SK-N-SH treated with all-trans-retinoic acid at 6 μM for 48 hours (cell line): ENCODE data around the gene GPHN.

Source experiments
- ARNTL ChIP-seq: fragments of 450-650 bp; formaldehyde crosslinking; IDR thresholded peaks from 2 replicates; pipeline ENCODE4 v1.5.0; 2020; ENCODE audit warnings: low read depth, mild to moderate bottlenecking, moderate library complexity, borderline replicate concordance
- SNAI2 ChIP-seq: fragments of 250-450 bp; sonication (Bioruptor Pico); IDR thresholded peaks from 2 replicates; pipeline ENCODE4 v1.5.0; 2020; ENCODE audit warnings: mild to moderate bottlenecking, moderate library complexity
- TOX ChIP-seq: fragments of 250-450 bp; sonication (Bioruptor Pico); IDR thresholded peaks from 2 replicates; pipeline ENCODE4 v1.8.0; 2021; ENCODE audit warnings: mild to moderate bottlenecking, moderate library complexity, borderline replicate concordance
- ZFP30 ChIP-seq: fragments of 450-650 bp; formaldehyde crosslinking; IDR thresholded peaks from 2 replicates; pipeline ENCODE4 v1.5.0; 2022; ENCODE audit warnings: mild to moderate bottlenecking, moderate library complexity
- ZNF70 ChIP-seq: fragments of 450-650 bp; formaldehyde crosslinking; IDR thresholded peaks from 2 replicates; pipeline ENCODE4 v1.5.0; 2020; ENCODE audit warnings: mild to moderate bottlenecking, moderate library complexity
- ZNF8 ChIP-seq: fragments of 450-650 bp; formaldehyde crosslinking; IDR thresholded peaks from 2 replicates; pipeline ENCODE4 v1.5.0; 2020; ENCODE audit warnings: mild to moderate bottlenecking, moderate library complexity
- TF ChIP-seq, protein P1 (sequence below): fragments of 250-450 bp; sonication (Bioruptor Pico); IDR thresholded peaks from 2 replicates; pipeline ENCODE4 v1.5.1; 2021; ENCODE audit warnings: mild to moderate bottlenecking, moderate library complexity
- TF ChIP-seq, protein P2 (sequence below): fragments of 250-450 bp; sonication (Bioruptor Pico); IDR thresholded peaks from 2 replicates; pipeline ENCODE4 v1.8.0; 2020; ENCODE audit warnings: mild to moderate bottlenecking, moderate library complexity, borderline replicate concordance

DNA sequence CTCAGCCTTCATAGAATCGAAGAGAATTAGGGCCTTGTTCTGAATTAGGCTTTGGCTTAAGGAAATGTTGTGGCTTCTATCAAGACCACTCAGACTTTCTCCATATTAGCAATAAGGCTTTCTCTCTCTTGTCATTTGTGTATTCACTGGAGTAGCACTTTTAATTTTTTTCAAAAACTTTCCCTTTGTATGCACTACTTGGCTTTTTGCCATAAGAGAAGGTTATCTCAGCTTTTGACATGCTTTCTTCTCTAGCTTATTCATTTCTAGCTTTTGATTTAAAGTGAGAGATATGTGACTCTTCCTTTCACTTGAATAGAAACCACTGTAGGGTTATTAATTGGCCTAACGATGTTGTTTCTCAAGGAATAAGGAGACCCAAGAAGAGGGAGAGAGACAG, 244.2 kb downstream of the GPHN start:
- no peak for TF ChIP-seq ZNF70 (CRISPR knock-in tag)
- no peak for TF ChIP-seq ZFP30 (CRISPR knock-in tag)
- no peak for TF ChIP-seq ARNTL (CRISPR knock-in tag)
- TF ChIP-seq, protein P1, sequence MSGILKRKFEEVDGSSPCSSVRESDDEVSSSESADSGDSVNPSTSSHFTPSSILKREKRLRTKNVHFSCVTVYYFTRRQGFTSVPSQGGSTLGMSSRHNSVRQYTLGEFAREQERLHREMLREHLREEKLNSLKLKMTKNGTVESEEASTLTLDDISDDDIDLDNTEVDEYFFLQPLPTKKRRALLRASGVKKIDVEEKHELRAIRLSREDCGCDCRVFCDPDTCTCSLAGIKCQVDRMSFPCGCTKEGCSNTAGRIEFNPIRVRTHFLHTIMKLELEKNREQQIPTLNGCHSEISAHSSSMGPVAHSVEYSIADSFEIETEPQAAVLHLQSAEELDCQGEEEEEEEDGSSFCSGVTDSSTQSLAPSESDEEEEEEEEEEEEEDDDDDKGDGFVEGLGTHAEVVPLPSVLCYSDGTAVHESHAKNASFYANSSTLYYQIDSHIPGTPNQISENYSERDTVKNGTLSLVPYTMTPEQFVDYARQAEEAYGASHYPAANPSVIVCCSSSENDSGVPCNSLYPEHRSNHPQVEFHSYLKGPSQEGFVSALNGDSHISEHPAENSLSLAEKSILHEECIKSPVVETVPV (CRISPR knock-in tag), result no peak
- TF ChIP-seq TOX (CRISPR knock-in tag), result no peak
- TF ChIP-seq SNAI2 (CRISPR knock-in tag), result no peak
- TF ChIP-seq ZNF8 (CRISPR knock-in tag), result no peak
- TF ChIP-seq, protein P2, sequence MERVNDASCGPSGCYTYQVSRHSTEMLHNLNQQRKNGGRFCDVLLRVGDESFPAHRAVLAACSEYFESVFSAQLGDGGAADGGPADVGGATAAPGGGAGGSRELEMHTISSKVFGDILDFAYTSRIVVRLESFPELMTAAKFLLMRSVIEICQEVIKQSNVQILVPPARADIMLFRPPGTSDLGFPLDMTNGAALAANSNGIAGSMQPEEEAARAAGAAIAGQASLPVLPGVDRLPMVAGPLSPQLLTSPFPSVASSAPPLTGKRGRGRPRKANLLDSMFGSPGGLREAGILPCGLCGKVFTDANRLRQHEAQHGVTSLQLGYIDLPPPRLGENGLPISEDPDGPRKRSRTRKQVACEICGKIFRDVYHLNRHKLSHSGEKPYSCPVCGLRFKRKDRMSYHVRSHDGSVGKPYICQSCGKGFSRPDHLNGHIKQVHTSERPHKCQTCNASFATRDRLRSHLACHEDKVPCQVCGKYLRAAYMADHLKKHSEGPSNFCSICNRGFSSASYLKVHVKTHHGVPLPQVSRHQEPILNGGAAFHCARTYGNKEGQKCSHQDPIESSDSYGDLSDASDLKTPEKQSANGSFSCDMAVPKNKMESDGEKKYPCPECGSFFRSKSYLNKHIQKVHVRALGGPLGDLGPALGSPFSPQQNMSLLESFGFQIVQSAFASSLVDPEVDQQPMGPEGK (CRISPR knock-in tag), result no peak
